Stimulated activated CD8-positive, alpha-beta memory T cell treated with anti-CD3 and anti-CD28 coated beads, Interleukin-15, amount 100 ng/mL, for 48 hours (primary cell): Measurements from ENCODE around the gene NECTIN4.

ENCODE experiments used
- DNase-seq, 2 donors: peaks; one replicate each; pipeline ENCODE4 v3.0.0-alpha.2; 2020; ENCODE audit warnings: low read depth in 2 of 2

The NECTIN4 gene

DNA sequence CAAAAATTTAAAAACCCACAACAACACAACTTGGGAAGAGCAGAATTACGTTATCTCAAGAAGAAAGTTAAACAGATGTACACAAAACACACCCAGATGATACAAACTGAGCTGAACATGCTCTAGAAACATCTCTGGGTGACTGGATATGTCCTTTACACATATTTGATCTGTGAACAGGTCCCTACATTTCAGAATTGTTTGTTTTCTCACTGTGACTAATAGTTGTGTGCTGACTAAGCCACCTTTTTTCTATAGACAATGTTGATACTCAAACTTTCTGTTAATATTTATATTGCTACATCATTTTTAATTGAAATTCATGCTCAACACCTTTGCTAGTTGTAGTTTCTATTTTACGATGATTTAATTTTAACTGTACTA lies 67.4 kb downstream of the NECTIN4 start:
- no peak for DNase-seq

DNA sequence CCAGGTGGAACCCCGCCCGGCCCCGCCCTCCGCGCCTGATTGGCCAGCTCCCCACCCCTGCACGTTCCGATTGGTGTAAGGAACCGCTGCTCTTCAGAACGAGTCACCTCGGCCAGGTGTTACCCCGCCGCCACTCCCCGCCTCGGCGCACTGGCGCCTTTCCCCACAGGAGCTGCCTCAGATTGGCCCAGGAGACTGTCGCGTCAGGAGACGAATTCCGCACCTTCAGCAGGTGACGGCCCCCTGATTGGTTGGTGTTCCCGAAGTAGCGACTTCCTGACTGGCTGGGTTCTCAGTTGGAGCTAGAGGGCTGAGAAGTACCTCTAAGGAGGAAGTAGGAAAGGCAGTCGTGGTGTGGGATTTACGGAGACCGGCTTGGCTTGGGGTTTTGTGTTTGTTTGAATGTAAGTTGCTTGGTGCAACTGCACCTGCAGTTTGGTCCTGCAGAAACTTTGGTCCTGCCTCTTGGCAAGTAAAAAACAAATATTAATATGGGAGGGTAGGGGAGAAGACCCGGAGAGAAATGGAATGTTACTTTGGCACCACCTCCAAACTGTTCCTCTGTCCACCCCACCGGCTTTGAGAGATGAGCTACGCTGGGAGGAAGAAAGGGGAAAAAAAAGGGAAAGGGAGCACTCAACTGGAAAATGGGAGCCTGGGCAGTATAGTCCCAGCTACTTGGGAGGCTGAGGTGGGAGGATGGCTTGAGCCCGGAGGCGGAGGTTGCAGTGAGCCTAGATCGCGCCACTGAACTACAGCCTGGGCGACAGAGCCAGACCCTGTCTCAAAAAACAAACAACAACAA lies 68.0 kb downstream of the NECTIN4 start:
- DNase-seq, result peak; percentile 77 to 80
